HEK293T (cell line): Measurements from ENCODE around the gene KIF26B.

ENCODE experiments used
- CTCF ChIA-PET: fragments of 350-600 bp; formaldehyde crosslinking; extraction: SDS; loops from one replicate; lab custom pipeline; 2021; ENCODE audit warnings: antibody characterized with exemption, inconsistent platforms; lab: Yijun Ruan, JAX
- POLR2A ChIA-PET: fragments of 350-600 bp; formaldehyde crosslinking; extraction: SDS; loops from one replicate; lab custom pipeline; 2020; ENCODE audit warnings: antibody characterized with exemption, inconsistent platforms; lab: Yijun Ruan, JAX
- DNase-seq: peaks from one replicate; pipeline ENCODE4 v3.0.0; 2012; ENCODE audit warnings: mixed read lengths; ENCODE audit errors: extremely low spot score
- ARNT ChIP-seq: fragments of 450-650 bp; IDR thresholded peaks from 2 replicates; pipeline ENCODE4 v1.6.1; 2017; ENCODE audit warnings: mild to moderate bottlenecking
- BHLHE40 ChIP-seq: fragments of 450-650 bp; IDR thresholded peaks from 2 replicates; pipeline ENCODE4 v1.6.1; 2016; ENCODE audit warnings: mild to moderate bottlenecking, moderate library complexity, borderline replicate concordance
- CTBP1 ChIP-seq: fragments of 450-650 bp; IDR thresholded peaks from 2 replicates; pipeline ENCODE4 v1.6.1; 2016; ENCODE audit warnings: borderline replicate concordance
- ELF4 ChIP-seq: fragments of 450-650 bp; IDR thresholded peaks from 2 replicates; pipeline ENCODE4 v1.6.1; 2017; ENCODE audit warnings: antibody characterized with exemption
- FOXA1 ChIP-seq: fragments of 450-650 bp; IDR thresholded peaks from 2 replicates; pipeline ENCODE4 v1.6.1; 2016; ENCODE audit warnings: mild to moderate bottlenecking
- FOXK2 ChIP-seq: fragments of 450-650 bp; IDR thresholded peaks from 2 replicates; pipeline ENCODE4 v1.6.1; 2016; ENCODE audit warnings: mild to moderate bottlenecking
- FOXM1 ChIP-seq: fragments of 450-650 bp; IDR thresholded peaks from 2 replicates; pipeline ENCODE4 v1.6.1; 2017; ENCODE audit warnings: mild to moderate bottlenecking, borderline replicate concordance
- HDGF ChIP-seq: fragments of 450-650 bp; IDR thresholded peaks from 2 replicates; pipeline ENCODE4 v1.6.1; 2017; ENCODE audit warnings: antibody characterized with exemption, borderline replicate concordance
- L3MBTL2 ChIP-seq: fragments of 450-650 bp; conservative IDR thresholded peaks from 2 replicates; pipeline ENCODE4 v1.6.1; 2016; ENCODE audit warnings: mild to moderate bottlenecking
- LEF1 ChIP-seq: fragments of 450-650 bp; IDR thresholded peaks from 2 replicates; pipeline ENCODE4 v1.6.1; 2017; ENCODE audit warnings: mild to moderate bottlenecking, borderline replicate concordance
- NFRKB ChIP-seq: fragments of 450-650 bp; IDR thresholded peaks from 2 replicates; pipeline ENCODE4 v1.6.1; 2016; ENCODE audit warnings: mild to moderate bottlenecking, moderate library complexity
- SP1 ChIP-seq: fragments of 450-650 bp; IDR thresholded peaks from 2 replicates; pipeline ENCODE4 v1.6.1; 2017
- SUZ12 ChIP-seq: fragments of 450-650 bp; IDR thresholded peaks from 2 replicates; pipeline ENCODE4 v1.6.1; 2016; ENCODE audit warnings: mild to moderate bottlenecking
- TARDBP ChIP-seq: fragments of 450-650 bp; IDR thresholded peaks from 2 replicates; pipeline ENCODE4 v1.6.1; 2016
- ZNF384 ChIP-seq: fragments of 450-650 bp; IDR thresholded peaks from 2 replicates; pipeline ENCODE4 v1.6.1; 2016
- TF ChIP-seq, protein P1 (sequence below): fragments of 450-650 bp; IDR thresholded peaks from 2 replicates; pipeline ENCODE4 v1.6.1; 2016

Gene KIF26B

DNA sequence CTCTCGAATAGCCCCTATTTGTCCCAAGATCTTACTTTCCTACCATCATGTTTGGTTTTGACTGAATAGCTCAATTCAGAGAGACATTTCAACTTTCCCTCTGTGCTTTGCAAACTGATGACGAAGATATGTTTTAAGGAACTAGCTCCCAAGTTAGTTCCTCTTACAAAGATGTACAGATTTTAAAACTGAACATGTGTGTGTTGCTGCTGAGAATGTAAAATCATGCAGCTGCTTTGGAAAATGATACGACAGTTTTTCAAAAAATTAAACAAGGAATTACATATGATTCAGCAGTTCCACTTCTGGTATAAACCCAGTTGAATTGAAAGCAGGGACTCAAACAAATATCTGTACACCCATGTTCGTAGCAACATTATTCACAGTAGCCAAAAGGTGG is 33.6 kb downstream of the KIF26B start:
- TF ChIP-seq FOXA1 (no peak), BHLHE40 (no peak), NFRKB (no peak), CTBP1 (no peak), FOXK2 (no peak), LEF1 (no peak), SUZ12 (no peak), HDGF (no peak), ZNF384 (no peak), FOXM1 (no peak)
- TF ChIP-seq, protein P1, sequence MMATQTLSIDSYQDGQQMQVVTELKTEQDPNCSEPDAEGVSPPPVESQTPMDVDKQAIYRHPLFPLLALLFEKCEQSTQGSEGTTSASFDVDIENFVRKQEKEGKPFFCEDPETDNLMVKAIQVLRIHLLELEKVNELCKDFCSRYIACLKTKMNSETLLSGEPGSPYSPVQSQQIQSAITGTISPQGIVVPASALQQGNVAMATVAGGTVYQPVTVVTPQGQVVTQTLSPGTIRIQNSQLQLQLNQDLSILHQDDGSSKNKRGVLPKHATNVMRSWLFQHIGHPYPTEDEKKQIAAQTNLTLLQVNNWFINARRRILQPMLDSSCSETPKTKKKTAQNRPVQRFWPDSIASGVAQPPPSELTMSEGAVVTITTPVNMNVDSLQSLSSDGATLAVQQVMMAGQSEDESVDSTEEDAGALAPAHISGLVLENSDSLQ = no peak
- ChIA-PET POLR2A (no interaction called here), CTCF (no interaction called here)
- no peak for DNase-seq

DNA sequence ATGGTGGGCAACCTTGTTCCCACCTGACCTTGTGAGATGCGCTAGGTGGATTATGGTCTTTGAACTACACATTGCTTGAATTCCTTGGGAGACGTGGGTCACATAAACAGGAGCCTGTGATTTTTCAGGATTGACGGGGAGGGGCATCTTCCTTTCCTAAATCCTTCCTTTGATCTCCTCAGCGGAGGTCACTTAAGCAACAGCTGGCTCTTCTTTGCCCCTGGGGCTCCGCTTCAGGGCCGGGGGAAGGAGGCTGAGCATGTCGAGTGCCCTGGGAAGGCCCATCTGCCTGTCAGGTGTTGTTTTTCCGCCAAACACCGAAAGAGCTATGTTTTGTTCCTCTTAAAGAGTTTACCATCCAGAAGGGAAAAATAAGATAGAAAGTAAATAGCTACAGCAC is 40.6 kb downstream of the KIF26B start:
- DNase-seq = no peak
- TF ChIP-seq SP1 (no peak), ARNT (no peak), NFRKB (no peak), FOXK2 (no peak), ELF4 (no peak), HDGF (no peak), TARDBP (no peak), CTBP1 (no peak)
- POLR2A ChIA-PET = no interaction called here
- CTCF ChIA-PET = no interaction called here

DNA sequence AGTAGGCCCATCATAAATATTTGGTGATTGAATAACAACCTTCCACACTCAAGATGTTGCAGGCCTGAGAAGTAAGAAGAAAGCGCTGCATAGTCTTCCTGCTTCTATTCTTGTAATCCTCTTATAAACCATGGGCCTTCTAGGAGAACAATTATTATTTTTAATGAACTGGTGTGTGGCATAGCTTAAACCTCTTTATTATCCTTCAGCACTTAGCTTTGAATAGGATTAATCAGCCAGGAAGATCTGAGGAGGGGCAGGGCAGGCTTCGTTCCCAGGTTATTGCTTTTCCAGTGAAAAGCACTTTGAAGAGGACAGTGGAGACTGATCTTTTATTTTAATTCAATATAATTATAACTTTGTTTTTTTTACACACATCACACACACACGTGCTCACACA is 42.3 kb downstream of the KIF26B start:
- DNase-seq = no peak
- ChIA-PET POLR2A (no interaction called here), CTCF (no interaction called here)
- TF ChIP-seq TARDBP (no peak), CTBP1 (no peak), FOXM1 (no peak), FOXK2 (no peak), L3MBTL2 (no peak), BHLHE40 (no peak), FOXA1 (no peak), NFRKB (no peak), SUZ12 (no peak), ZNF384 (no peak), SP1 (no peak), HDGF (no peak), LEF1 (no peak), ELF4 (no peak), ARNT (no peak)
- TF ChIP-seq, protein P1 = no peak

DNA sequence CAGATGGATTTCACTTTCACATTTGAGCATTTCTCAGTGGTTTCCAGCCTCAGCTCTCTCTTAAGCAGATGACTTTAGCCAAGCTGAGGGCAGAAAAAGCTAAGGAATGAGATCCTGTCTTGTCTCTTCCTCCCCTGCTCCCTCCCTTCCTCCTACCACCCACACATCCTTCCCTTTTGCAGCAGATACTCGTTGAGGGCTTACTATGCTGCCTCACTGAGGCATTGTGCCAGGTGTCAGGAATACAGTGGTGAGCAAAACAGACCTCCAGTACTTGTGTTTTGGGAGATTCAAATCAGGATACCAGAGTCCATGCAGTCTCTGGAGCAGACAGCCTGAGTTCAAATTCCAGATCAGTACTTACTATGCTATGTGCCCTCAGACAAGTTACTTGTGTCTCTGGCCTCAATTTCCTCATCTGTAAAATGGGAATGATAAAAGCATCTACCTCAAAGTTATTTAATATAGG is 43.2 kb downstream of the KIF26B start:
- POLR2A ChIA-PET = no interaction called here
- CTCF ChIA-PET = no interaction called here
- DNase-seq = no peak
- TF ChIP-seq ARNT (no peak), SP1 (no peak), BHLHE40 (no peak), CTBP1 (no peak), L3MBTL2 (no peak), FOXM1 (no peak), NFRKB (no peak), FOXA1 (no peak), FOXK2 (no peak), LEF1 (no peak)

DNA sequence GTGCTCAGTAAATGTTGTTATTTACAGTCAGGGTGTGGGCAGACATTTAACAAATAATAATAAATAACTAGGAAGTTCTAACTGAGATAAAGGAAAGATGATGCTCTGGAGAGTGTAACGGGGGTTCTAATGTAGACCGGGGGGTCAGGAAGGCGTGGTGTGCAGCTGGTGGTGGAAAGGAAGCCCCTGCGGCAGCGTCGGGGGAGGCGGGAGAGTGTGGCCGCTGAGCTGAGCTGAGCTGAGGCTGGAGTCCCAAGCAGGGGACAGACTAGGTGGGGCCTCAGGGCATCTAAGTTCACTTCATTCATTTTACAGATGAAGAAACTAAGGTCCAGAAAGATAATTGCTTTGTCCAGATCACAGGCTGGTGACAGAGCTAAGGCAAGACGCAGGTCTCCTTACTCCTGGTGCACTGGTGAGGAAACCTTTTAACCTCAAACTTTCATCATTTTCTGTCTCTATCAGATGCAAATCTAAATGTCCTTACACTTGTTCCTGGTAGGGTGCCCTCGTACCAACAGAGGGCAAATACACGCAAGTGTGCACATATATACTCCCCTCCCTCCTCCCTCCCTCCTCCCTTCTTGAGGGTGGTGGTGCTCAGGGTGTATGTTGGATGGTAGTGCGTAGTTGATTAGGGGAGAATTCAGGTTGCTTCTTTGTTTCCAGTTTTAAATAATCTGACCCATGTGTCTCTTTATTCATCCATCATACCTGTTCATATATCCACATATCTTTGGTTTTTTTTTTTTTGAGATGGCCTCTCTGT is 44.1 kb downstream of the KIF26B start:
- ChIA-PET CTCF (no interaction called here), POLR2A (no interaction called here)
- TF ChIP-seq LEF1 (no peak), FOXA1 (no peak), FOXM1 (no peak), CTBP1 (no peak), HDGF (no peak), L3MBTL2 (no peak), SUZ12 (no peak), SP1 (no peak), NFRKB (no peak), FOXK2 (no peak), ARNT (no peak), BHLHE40 (no peak), ZNF384 (no peak), TARDBP (no peak), ELF4 (no peak)
- TF ChIP-seq, protein P1 = no peak
- DNase-seq = no peak

DNA sequence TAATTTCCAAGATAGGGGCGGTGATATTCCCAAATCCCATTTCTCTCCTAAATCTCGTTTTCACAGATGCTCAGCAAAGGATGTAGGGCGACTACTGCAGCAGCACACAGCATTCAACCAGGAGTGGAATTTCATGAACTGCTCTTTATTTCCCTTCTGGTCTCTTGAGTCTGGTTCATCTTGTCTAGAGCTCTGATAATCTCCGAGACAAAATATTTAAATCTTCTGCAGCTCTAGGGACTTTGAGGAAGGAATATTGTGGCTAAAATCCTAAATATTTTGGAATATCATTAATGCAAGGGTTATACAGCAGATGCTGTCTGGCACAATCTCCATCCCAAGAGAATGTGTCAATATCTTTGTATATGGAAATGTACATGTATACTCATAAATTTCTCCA is 45.4 kb downstream of the KIF26B start:
- TF ChIP-seq CTBP1 = no peak
- TF ChIP-seq LEF1 = no peak
- TF ChIP-seq, protein P1 = no peak
- TF ChIP-seq SUZ12 = no peak
- no peak for TF ChIP-seq FOXM1
- no peak for TF ChIP-seq HDGF
- no peak for TF ChIP-seq L3MBTL2
- no peak for TF ChIP-seq ZNF384
- no peak for TF ChIP-seq NFRKB
- no peak for TF ChIP-seq ARNT
- ChIA-PET CTCF (no interaction called here), POLR2A (no interaction called here)
- DNase-seq = no peak
